HepG2 (cell line): ENCODE measurements around the gene CXCL6.

ENCODE experiments used
- KDM3A ChIP-seq: IDR thresholded peaks from 2 replicates; pipeline ENCODE4 v1.6.1; 2018; ENCODE audit warnings: low read depth, missing compliant biosample characterization
- PRDM4 ChIP-seq: sonication (generic); formaldehyde crosslinking; IDR thresholded peaks from 2 replicates; pipeline ENCODE4 v1.9.0; 2021; ENCODE audit warnings: missing genetic modification reagents, borderline replicate concordance
- SETDB1 ChIP-seq: sonication (generic); formaldehyde crosslinking; IDR thresholded peaks from 2 replicates; pipeline ENCODE4 v1.5.1; 2020; ENCODE audit warnings: missing genetic modification reagents, mild to moderate bottlenecking, borderline replicate concordance
- ZNF468 ChIP-seq: sonication (generic); formaldehyde crosslinking; IDR thresholded peaks from 2 replicates; pipeline ENCODE4 v1.8.0; 2022; ENCODE audit warnings: mild to moderate bottlenecking, moderate library complexity, missing genetic modification reagents
- TF ChIP-seq, protein P1 (sequence below): sonication (generic); formaldehyde crosslinking; IDR thresholded peaks from 2 replicates; pipeline ENCODE4 v1.4.0; 2020; ENCODE audit warnings: missing genetic modification reagents, mild to moderate bottlenecking, borderline replicate concordance

DNA sequence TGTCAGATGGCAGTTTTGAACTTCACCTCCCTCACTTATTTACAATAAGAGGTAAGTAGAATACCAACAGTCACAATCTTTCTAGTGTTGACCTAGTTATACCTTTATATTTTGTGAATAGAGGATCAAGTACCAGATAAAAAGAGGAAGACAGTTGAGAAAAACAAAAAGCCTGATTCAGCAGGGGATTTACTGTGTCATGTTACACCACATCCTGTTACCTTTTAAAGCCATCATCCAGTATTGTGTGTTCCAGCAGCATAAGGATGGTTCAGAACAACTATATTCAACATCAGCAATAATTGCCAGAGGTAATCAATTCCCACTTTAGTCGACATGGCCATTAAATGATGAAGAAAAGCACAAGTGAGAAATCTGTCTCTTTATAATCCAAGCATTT is 21.3 kb upstream of the CXCL6 start:
- TF ChIP-seq KDM3A = no peak
- TF ChIP-seq, protein P1, sequence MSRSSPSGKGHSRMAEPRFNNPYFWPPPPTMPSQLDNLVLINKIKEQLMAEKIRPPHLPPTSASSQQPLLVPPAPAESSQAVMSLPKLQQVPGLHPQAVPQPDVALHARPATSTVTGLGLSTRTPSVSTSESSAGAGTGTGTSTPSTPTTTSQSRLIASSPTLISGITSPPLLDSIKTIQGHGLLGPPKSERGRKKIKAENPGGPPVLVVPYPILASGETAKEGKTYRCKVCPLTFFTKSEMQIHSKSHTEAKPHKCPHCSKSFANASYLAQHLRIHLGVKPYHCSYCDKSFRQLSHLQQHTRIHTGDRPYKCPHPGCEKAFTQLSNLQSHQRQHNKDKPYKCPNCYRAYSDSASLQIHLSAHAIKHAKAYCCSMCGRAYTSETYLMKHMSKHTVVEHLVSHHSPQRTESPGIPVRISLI (CRISPR knock-in tag) = no peak
- no peak for TF ChIP-seq SETDB1 (CRISPR knock-in tag)
- no peak for TF ChIP-seq ZNF468 (CRISPR knock-in tag)
- TF ChIP-seq PRDM4 = no peak
